HUES64 (cell line): ENCODE results near the gene NALCN.

ENCODE experiments used
- H3K27ac ChIP-seq: 2 replicates; pipeline ENCODE4 v1.7.0; 2013; ENCODE audit warnings: low read depth, low read length, inconsistent platforms
- H3K27me3 ChIP-seq: 2 replicates; pipeline ENCODE4 v1.6.1; 2013; ENCODE audit warnings: mild to moderate bottlenecking, low read length; ENCODE audit not compliant: insufficient read depth
- H3K36me3 ChIP-seq: 2 replicates; pipeline ENCODE4 v1.6.1; 2013; ENCODE audit warnings: mild to moderate bottlenecking, low read length; ENCODE audit not compliant: insufficient read depth
- H3K4me1 ChIP-seq: 2 replicates; pipeline ENCODE4 v1.6.1; 2013; ENCODE audit warnings: mild to moderate bottlenecking, low read length, moderate library complexity; ENCODE audit not compliant: insufficient read depth
- H3K4me3 ChIP-seq: 2 replicates; pipeline ENCODE4 v1.5.1; 2013; ENCODE audit warnings: mild to moderate bottlenecking, low read length, moderate library complexity
- H3K9ac ChIP-seq: 2 replicates; pipeline ENCODE4 v1.6.1; 2013; ENCODE audit warnings: mild to moderate bottlenecking, low read depth, low read length
- H3K9me3 ChIP-seq: 2 replicates; pipeline ENCODE4 v1.6.1; 2013; ENCODE audit warnings: low read depth, low read length; ENCODE audit not compliant: insufficient read depth
- WGBS: fragments of 150-250, 120-280 bp; methylation state at CpG from one replicate; pipeline ENCODE4 v1.1.7; 2013; ENCODE audit warnings: missing lambda C conversion rate; 5-methylcytosine and 5-hydroxymethylcytosine counted together

Gene NALCN

DNA sequence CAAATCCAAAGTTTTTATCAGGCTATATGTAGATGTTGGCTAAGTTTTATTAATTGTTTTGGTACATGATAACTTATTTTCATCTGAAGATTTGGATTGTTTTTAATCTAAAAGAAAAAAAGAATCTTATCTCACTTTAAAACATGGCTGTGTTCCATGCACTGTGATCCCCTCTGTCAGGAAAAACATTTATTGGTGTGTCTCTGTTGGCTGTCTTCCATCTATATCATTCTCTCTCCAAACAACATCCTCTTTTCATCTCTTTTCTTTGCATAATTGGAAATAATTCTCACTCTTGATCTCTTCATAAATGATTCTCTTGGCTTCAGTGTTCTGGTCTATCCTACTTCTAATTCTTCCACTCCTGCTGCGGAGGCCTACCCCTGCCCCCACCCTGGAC lies 4.2 kb downstream of the NALCN start:
- Histone ChIP-seq H3K4me1 (peaks cover 2% of the 10 kb centered on the region; the same call in 1 of the 2 replicates), H3K9ac (no peak overlapping the region)
- WGBS = 90% methylated on average over 1 of the region's 1 CpG

DNA sequence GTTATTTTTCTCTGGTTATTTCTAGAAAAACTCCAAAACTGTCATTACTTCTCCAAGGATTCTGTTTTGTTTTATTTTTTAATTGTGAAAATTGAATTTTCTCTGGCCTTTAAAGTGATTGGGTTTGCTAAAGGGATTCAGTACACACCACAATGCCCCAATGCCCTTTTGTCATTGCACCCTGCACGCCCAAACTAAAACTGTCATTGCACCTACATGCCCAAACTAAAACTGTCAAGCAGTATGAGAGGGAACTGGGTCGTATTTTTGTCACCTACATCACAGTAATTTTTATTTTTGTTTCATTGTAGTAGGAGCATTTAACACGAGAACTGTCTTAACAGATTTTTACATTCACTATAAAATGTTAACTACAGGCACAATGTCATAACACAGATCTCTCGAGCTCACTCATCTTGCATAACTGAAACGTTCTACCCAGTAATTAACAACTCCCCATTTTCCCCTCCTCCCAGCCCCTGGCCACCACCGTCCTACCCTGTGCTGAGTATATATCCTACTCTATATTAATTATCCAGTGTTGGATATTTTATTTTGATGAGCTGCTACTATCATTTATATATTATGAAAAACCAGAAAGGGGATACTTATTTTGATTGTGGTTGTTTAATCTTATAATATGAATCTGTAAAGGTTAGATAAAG lies 7.2 kb downstream of the NALCN start:
- H3K27ac ChIP-seq = no peak overlapping the region
- WGBS = 91% methylated on average over 4 of the region's 6 CpGs

More for the DNA sequence above, 4.2 kb downstream of the NALCN start:
- Histone ChIP-seq H3K27me3 (peaks cover 31% of the 10 kb centered on the region), H3K9me3 (no peaks in the 10 kb centered on the region), H3K27ac (no peak overlapping the region), H3K4me3 (no peak overlapping the region), H3K36me3 (no peaks in the 10 kb centered on the region)

DNA sequence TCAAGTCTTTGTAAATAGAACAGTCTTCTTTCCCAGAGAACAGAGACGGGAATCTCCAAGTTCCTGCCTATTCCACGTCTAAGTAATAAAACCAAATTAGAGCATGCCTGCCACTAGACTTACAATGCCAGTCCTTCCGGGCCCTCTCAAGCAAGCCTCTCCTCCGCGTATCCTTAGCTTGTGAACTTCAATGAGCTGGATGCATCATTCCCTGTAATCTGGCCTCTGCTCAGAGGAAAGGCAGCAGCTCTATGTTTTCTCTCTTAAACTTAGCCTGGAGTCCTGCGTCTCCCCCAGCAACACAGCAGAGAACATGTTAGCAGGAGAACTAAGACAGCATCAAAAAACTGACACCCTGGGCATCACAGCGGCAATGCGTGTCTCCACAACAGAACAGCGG lies 8.2 kb downstream of the NALCN start:
- Histone ChIP-seq H3K27ac (no peak overlapping the region), H3K9me3 (no peaks in the 10 kb centered on the region), H3K27me3 (no peaks in the 10 kb centered on the region), H3K9ac (no peak overlapping the region), H3K4me3 (no peak overlapping the region), H3K4me1 (peaks cover 5% of the 10 kb centered on the region; the same call in 1 of the 2 replicates), H3K36me3 (no peaks in the 10 kb centered on the region)
- 92% methylated on average over 9 of the region's 9 CpGs for WGBS

More for the DNA sequence above, 7.2 kb downstream of the NALCN start:
- H3K4me3 ChIP-seq = no peak overlapping the region
- peaks cover 5% of the 10 kb centered on the region; the same call in 1 of the 2 replicates for H3K4me1 ChIP-seq
- no peaks in the 10 kb centered on the region for H3K9me3 ChIP-seq
- no peak overlapping the region for H3K9ac ChIP-seq
- H3K36me3 ChIP-seq = no peaks in the 10 kb centered on the region
- H3K27me3 ChIP-seq = peaks cover 2% of the 10 kb centered on the region

DNA sequence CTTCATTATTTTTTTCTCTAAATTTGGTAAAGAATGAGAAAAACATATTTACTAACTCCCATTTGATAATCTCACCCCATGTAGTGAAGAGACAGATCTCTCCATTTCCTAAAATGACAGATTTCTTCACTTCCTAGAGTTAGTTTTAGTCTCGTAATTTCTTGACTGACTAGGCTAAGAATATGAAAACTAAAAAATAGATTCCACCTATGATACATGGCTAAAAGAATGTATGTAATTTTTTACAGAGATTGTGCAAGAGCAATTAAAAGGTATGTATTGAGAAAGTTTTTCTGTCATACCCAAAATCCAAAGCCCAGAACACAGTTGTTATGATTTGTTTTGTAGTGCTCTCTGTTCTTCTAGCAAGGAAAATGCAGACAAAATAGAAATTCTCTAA lies 9.5 kb downstream of the NALCN start:
- H3K27ac ChIP-seq = no peak overlapping the region
- no peaks in the 10 kb centered on the region for H3K27me3 ChIP-seq
- no peak overlapping the region for H3K4me3 ChIP-seq
- H3K36me3 ChIP-seq = no peaks in the 10 kb centered on the region
- H3K4me1 ChIP-seq = peaks cover 5% of the 10 kb centered on the region; the same call in 1 of the 2 replicates
- no CpG with 5 or more reads among the region's 1 CpG for WGBS
- H3K9ac ChIP-seq = no peak overlapping the region
- no peaks in the 10 kb centered on the region for H3K9me3 ChIP-seq

DNA sequence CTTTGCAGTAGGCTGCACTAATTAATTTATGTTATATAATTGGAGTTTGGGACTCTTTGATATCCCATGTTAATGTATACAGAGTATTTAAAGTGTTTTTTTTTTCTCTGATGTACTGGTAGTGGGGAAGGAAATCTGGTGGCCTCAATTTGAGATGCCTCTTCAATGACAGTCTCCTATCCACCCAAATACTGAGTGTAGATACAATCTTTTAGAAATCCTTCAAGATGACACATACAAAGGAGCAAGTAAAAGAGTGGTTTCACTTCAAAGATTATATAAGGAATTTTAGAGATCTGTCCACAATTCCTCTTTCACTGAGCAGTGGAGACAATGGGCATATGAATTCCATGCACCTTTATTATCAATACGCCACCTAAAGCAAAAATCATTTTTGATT lies 15.1 kb downstream of the NALCN start:
- no peak overlapping the region for H3K27ac ChIP-seq
- no peaks in the 10 kb centered on the region for H3K36me3 ChIP-seq
- WGBS = no CpG with 5 or more reads among the region's 1 CpG
- no peak overlapping the region for H3K4me3 ChIP-seq
- H3K9me3 ChIP-seq = no peaks in the 10 kb centered on the region
- H3K4me1 ChIP-seq = peaks cover 5% of the 10 kb centered on the region; the same call in 1 of the 2 replicates
- H3K27me3 ChIP-seq = no peaks in the 10 kb centered on the region
- H3K9ac ChIP-seq = no peak overlapping the region

DNA sequence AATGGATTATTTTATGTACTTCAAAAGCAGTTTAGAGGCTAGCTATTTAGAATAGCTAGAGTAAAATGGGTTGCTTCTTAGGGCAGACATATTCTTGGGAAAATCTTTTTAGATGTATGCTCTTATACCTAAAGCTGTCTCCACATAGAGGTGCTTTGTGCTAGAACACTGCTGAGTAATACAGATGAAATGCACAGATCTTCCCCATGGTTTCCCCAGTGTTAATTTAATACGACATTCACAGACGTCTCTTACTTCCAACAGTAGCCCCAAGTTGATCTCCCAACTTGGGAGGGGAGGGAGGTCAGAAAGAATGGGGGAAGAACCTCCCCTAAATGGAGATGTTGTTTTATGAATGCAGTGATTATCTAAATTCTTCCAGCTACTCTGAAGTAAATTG lies 16.9 kb downstream of the NALCN start:
- 88% methylated on average over 1 of the region's 2 CpGs for WGBS
- Histone ChIP-seq H3K4me3 (no peak overlapping the region), H3K9ac (no peak overlapping the region), H3K27ac (no peak overlapping the region), H3K27me3 (no peaks in the 10 kb centered on the region), H3K4me1 (no peaks in the 10 kb centered on the region), H3K9me3 (no peaks in the 10 kb centered on the region), H3K36me3 (no peaks in the 10 kb centered on the region)

DNA sequence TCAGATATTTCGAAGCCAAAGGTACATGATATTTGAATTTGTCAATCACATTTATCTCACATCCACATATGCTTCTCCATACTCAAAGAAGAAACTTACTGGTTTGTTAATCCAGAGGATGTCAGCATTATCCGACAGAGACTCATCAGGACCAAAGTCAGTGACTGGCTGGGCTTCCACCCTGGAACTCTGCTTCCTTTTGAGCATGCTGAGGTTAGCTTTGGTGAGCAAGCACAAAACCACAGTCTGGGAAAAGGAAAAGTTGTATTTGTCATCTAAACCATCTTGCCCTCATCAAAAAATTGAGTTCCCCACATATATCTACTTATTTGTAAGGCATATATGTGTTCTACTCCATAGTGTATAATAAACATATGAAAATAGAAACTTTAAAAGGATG lies 17.4 kb downstream of the NALCN start:
- Histone ChIP-seq H3K27ac (no peak overlapping the region), H3K27me3 (no peaks in the 10 kb centered on the region), H3K9me3 (no peaks in the 10 kb centered on the region), H3K36me3 (no peaks in the 10 kb centered on the region), H3K4me3 (no peak overlapping the region), H3K4me1 (no peaks in the 10 kb centered on the region), H3K9ac (no peak overlapping the region)
- WGBS = 88% methylated on average over 2 of the region's 2 CpGs

DNA sequence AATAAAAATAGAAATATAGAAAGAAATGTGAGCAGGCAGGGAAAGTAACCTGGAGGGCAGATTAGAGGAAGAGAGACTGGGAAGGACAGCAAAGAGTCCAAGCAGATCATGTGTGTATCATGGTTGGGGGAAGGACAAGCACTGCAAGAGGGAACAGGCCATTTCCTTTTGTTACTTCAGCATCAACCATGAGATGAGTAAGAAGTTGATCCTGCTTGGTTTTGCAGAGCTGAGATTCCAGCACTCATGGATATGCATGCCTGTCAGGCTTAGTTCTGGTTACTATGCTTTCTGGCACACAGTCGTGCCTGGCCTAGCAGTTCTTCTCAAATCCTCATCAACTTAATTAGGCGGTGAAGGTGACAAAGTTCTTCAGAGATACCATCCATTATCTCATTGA lies 18.1 kb downstream of the NALCN start:
- Histone ChIP-seq H3K27ac (no peak overlapping the region), H3K36me3 (no peaks in the 10 kb centered on the region), H3K4me1 (no peaks in the 10 kb centered on the region), H3K4me3 (no peak overlapping the region), H3K27me3 (no peaks in the 10 kb centered on the region), H3K9ac (no peak overlapping the region), H3K9me3 (no peaks in the 10 kb centered on the region)
- WGBS = 64% methylated on average over 2 of the region's 2 CpGs

DNA sequence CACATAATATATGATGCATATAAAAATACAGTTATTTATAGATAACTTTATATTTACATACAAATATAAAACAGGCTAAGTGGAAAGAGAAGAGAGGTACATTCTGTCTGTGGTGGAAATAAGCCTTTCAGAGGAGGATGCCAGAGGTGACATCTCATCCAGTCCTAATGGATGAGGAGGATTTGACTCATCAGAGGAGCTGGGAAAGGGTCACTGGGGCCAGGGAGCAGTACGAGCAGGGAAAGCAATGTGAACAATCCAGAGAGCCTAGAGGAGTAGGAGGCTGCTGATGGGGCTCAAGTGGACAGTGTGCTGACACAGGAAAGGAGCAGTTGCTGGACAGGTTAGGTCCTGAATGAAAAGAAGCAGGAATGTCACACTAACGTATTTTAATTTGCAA lies 18.6 kb downstream of the NALCN start:
- no peaks in the 10 kb centered on the region for H3K4me1 ChIP-seq
- no peaks in the 10 kb centered on the region for H3K36me3 ChIP-seq
- 88% methylated on average over 2 of the region's 2 CpGs for WGBS
- no peak overlapping the region for H3K9ac ChIP-seq
- H3K9me3 ChIP-seq = no peaks in the 10 kb centered on the region
- H3K27ac ChIP-seq = no peak overlapping the region
- H3K27me3 ChIP-seq = no peaks in the 10 kb centered on the region
- H3K4me3 ChIP-seq = no peak overlapping the region

DNA sequence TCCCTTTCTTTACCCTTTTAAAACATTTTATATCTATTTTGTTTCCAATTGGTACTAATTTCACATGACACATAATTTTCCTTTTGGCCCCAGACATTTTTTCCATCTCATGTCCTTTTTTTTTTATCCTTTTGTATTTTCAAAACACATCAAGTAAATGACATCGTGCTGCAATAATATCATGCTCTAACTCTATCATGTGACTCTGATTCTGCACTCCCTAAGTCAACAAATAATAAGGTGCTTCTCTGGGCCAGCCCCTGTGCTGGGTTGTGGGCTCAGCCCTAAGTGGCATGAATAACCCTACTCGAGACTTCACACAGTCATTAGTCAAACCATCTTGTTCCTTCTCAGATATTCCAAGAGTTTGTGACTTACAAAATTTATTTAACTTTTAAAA lies 21.7 kb downstream of the NALCN start:
- H3K27me3 ChIP-seq = no peaks in the 10 kb centered on the region
- H3K4me3 ChIP-seq = no peak overlapping the region
- H3K27ac ChIP-seq = no peak overlapping the region
- no peaks in the 10 kb centered on the region for H3K4me1 ChIP-seq
- H3K36me3 ChIP-seq = no peaks in the 10 kb centered on the region
- 82% methylated on average over 2 of the region's 2 CpGs for WGBS
- H3K9ac ChIP-seq = no peak overlapping the region
- no peaks in the 10 kb centered on the region for H3K9me3 ChIP-seq

DNA sequence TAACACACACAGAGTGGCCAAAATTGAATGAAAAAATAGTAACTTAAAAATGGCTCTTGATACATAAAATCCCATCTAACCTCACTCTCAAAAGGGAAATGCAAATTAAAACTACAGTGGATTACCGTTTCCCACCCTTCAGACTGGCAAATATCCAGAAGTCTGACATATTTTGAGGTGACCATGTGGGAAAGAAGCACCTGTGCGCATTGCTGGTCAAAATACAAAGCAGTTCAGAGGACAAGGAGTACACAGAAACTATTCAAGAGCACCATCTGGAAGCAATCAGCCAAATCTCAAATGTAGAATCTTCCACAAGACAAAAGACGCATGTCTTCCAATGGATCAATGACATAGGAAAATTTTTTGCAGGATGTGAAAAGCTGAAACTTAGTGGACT lies 23.2 kb downstream of the NALCN start:
- WGBS = 92% methylated on average over 3 of the region's 3 CpGs
- Histone ChIP-seq H3K9me3 (no peaks in the 10 kb centered on the region), H3K4me3 (no peak overlapping the region), H3K27ac (no peak overlapping the region), H3K4me1 (no peaks in the 10 kb centered on the region), H3K27me3 (no peaks in the 10 kb centered on the region), H3K9ac (no peak overlapping the region), H3K36me3 (no peaks in the 10 kb centered on the region)

DNA sequence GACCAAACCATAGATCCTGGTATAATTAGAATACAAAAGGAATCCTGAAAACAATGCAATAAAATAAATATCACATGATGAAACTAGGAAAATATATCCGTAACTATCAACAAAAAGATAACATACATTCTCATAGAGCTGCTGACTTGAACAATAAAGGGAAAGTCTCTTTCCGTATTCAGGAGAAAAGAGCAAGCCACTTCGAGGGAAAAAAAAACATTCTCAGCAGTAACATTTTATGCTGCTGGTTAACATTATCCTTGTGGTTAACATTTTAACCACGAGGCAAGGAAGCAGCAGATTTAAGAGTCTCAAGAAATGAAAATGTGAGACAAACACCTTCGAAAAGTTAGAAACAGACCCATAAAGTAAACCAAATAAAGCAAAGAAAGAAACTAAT lies 25.8 kb downstream of the NALCN start:
- no peak overlapping the region for H3K27ac ChIP-seq
- no peaks in the 10 kb centered on the region for H3K9me3 ChIP-seq
- no peaks in the 10 kb centered on the region for H3K36me3 ChIP-seq
- no peaks in the 10 kb centered on the region for H3K27me3 ChIP-seq
- H3K4me1 ChIP-seq = no peaks in the 10 kb centered on the region
- WGBS = 97% methylated on average over 5 of the region's 5 CpGs
- no peak overlapping the region for H3K9ac ChIP-seq
- no peak overlapping the region for H3K4me3 ChIP-seq
